T-helper 2 cell (primary cell): ENCODE results near the gene KCNE3.

Experiments
- DNase-seq, 5 experiments: peaks; one replicate each; pipeline versions ENCODE4 v3.0.0 to v3.0.0-alpha.2; 2012 to 2022

The KCNE3 gene

GRCh38 chr11:74471037-74471436 is 3.7 kb upstream of the KCNE3 start:
- no peak for DNase-seq

GRCh38 chr11:74470526-74470925 is 3.2 kb upstream of the KCNE3 start:
- no peak for DNase-seq

- DNase-seq = no peak
These were observed 1.6 kb upstream of the KCNE3 start for GRCh38 chr11:74468936-74469335.

GRCh38 chr11:74468521-74468920 is 1.2 kb upstream of the KCNE3 start:
- no peak for DNase-seq

- peak in 1 of 5 experiments; percentile 46 for DNase-seq
These were observed 709 bp upstream of the KCNE3 start for GRCh38 chr11:74468058-74468457.

GRCh38 chr11:74465291-74465708 is 2.0 kb downstream of the KCNE3 start:
- DNase-seq = no peak

- DNase-seq = no peak
These were observed 2.6 kb downstream of the KCNE3 start for GRCh38 chr11:74464746-74465145.

GRCh38 chr11:74463216-74463615 is 4.1 kb downstream of the KCNE3 start:
- DNase-seq = no peak

- DNase-seq = no peak
These were observed 4.7 kb downstream of the KCNE3 start for GRCh38 chr11:74462631-74463030.

GRCh38 chr11:74462009-74462408 is 5.3 kb downstream of the KCNE3 start:
- DNase-seq = no peak

GRCh38 chr11:74460481-74461154 is 6.7 kb downstream of the KCNE3 start:
- peak in 1 of 5 experiments; percentile 10 for DNase-seq

GRCh38 chr11:74460065-74460464 is 7.3 kb downstream of the KCNE3 start:
- DNase-seq = no peak

- no peak for DNase-seq
These were observed 7.8 kb downstream of the KCNE3 start for GRCh38 chr11:74459584-74459983.

GRCh38 chr11:74457356-74457755 is 10.0 kb downstream of the KCNE3 start:
- no peak for DNase-seq

- DNase-seq = peak in 4 of 5 experiments; percentile 3 to 59 (median 37)
These were observed 13.9 kb downstream of the KCNE3 start for GRCh38 chr11:74453373-74453975.

GRCh38 chr11:74452366-74452765 is 15.0 kb downstream of the KCNE3 start:
- DNase-seq = no peak

- DNase-seq = no peak
These were observed 17.0 kb downstream of the KCNE3 start for GRCh38 chr11:74450318-74450717.

- peak in 3 of 5 experiments; percentile 8 to 72 (median 39) for DNase-seq
These were observed 17.9 kb downstream of the KCNE3 start for GRCh38 chr11:74449369-74449931.

GRCh38 chr11:74447720-74448119 is 19.6 kb downstream of the KCNE3 start:
- DNase-seq = no peak

- no peak for DNase-seq
These were observed 20.8 kb downstream of the KCNE3 start for GRCh38 chr11:74446532-74446938.

GRCh38 chr11:74444173-74444826 is 23.0 kb downstream of the KCNE3 start:
- DNase-seq = no peak

GRCh38 chr11:74443071-74443864 is 24.1 kb downstream of the KCNE3 start:
- DNase-seq = no peak

GRCh38 chr11:74442636-74443035 is 24.7 kb downstream of the KCNE3 start:
- no peak for DNase-seq
